Omental fat pad (tissue), 4 donors: ENCODE measurements around the gene HOMER2. TPM values are rescaled to one million over a fixed set of nuclear protein-coding genes. Genes with fewer than 3 reads are reported as not detected.

Experiments
- ATAC-seq: fragments of 150-250 bp; one replicate; pipeline ENCODE4 v1.9.1; 2016; ENCODE audit warnings: mild to moderate bottlenecking, moderate library complexity; ENCODE audit not compliant: low FRiP score
- DNase-seq: peaks from one replicate; pipeline ENCODE4 v3.0.0-alpha.2; 2019; ENCODE audit warnings: low spot score
- total RNA-seq, 4 donors: library from RNA; depleted of rRNA; stranded (reverse); fragments of >200 nt; gene quantifications; one replicate each; pipeline ENCODE4 v1.1.0, GENCODE V29; 2016
- TF ChIP-seq, protein P1 (sequence below), 3 donors: fragments of 450-650 bp; IDR thresholded peaks; one replicate each; pipeline ENCODE4 v1.5.1; 2016 to 2017; ENCODE audit warnings: antibody characterized with exemption in 3 of 3, mild to moderate bottlenecking in 3 of 3, moderate library complexity in 2 of 3

The HOMER2 gene
- total RNA-seq, 4 donors from 2014 or later = 4.0 to 7.1 (median 4.7) TPM

GRCh38 chr15:82914396-82914795 is 38.1 kb downstream of the HOMER2 start:
- TF ChIP-seq, protein P1, sequence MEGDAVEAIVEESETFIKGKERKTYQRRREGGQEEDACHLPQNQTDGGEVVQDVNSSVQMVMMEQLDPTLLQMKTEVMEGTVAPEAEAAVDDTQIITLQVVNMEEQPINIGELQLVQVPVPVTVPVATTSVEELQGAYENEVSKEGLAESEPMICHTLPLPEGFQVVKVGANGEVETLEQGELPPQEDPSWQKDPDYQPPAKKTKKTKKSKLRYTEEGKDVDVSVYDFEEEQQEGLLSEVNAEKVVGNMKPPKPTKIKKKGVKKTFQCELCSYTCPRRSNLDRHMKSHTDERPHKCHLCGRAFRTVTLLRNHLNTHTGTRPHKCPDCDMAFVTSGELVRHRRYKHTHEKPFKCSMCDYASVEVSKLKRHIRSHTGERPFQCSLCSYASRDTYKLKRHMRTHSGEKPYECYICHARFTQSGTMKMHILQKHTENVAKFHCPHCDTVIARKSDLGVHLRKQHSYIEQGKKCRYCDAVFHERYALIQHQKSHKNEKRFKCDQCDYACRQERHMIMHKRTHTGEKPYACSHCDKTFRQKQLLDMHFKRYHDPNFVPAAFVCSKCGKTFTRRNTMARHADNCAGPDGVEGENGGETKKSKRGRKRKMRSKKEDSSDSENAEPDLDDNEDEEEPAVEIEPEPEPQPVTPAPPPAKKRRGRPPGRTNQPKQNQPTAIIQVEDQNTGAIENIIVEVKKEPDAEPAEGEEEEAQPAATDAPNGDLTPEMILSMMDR (IDR thresholded peaks at IDR 0.05) = no peak
- ATAC-seq (no peak), DNase-seq (no peak)

DNA sequence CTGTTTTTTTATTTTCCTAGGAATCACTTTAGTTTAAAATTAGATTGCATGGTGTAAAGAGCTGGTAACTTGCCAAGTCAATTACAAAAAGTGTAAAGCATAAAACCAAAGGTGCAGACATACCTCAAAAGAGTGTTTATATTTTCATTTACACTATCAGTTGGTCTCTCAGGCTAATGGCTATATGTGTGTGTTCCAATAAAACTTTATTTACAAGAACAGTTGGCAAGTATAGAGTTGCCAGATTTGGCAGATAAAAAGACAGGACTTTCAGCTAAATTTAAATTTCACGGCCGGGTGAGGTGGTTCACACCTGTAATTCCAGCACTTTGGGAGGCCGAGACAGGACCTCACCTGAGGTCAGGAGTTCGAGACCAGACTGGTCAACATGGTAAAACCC is 41.1 kb downstream of the HOMER2 start:
- TF ChIP-seq, protein P1 (IDR thresholded peaks at IDR 0.05) = no peak
- no peak for DNase-seq
- ATAC-seq = no peak

- no peak for ATAC-seq
- TF ChIP-seq, protein P1 (IDR thresholded peaks at IDR 0.05) = no peak
- no peak for DNase-seq
Measured at GRCh38 chr15:82910721-82911120, 41.8 kb downstream of the HOMER2 start.

DNA sequence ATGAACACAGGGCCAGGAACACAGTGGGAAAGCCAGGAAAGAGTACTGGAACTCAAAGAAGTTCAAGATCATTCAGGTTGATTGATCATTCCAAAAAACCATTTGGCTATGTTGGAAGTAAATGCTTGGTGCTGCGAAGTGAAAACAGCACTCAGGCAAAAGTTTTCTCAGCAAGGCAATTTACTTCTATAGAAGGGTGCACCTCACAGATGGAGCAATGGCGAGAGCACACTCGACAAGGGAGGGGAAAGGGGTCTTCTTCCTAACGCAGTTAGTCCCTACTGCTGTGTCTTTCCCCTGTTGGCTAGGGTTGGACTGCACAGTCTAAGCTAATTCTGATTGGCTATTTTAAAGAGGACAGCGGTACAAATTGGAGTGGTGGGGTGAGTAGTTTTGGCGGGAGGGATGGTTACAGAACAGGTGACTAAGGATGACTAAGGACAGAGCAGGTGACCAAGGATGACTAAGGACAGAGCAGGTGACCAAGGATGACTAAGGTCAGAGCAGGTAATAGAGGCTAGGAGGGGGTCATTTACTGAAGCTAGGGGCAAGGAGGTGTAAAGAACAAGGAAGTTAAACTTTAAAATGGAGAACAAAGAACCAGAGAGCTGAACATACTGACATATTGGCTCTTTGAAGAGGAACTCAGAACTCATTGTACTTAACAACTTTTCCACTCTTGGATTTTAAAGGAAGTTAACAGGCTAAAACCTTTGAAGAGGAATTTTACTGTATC is 43.3 kb downstream of the HOMER2 start:
- TF ChIP-seq, protein P1 (IDR thresholded peaks at IDR 0.05) = no peak
- no peak for ATAC-seq
- DNase-seq = no peak

DNA sequence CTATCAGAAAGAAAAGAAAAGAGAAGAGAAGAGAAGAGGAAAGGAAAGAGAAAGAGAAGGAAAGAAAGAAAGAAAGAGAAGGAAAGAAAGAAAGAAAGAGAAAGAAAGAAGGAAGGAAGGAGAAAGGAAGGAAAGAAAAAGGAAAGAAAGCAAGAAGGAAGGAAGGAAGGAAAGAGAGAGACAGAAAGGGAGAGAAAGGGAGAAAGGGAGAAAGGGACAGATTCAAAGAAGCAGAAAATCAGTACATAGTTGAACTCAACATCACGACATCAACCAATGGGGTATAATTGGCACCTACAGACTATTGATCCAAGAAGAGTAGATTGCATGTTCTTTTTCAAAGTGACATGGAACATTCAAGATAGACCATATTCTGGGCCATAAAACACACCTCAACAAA is 45.2 kb downstream of the HOMER2 start:
- TF ChIP-seq, protein P1 (IDR thresholded peaks at IDR 0.05) = no peak
- DNase-seq = no peak
- ATAC-seq = no peak

DNA sequence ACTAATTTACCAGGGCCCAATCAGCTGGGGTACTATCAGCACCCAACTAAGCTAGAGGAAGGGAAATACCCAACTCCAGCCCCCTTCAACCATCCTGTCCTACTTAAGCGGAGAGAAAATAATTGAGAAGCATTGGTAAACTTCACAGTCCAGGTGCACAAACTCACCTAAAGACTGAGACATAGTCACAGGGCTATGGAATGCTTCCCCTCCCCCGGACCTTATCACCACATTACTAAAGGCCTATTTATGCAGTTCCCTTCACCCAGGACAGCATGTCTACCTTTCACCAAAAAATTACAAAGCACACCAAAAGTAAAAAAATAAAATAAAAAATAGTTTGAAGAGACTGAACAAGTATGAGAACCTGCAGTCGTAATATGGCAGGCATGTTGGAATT is 47.9 kb downstream of the HOMER2 start:
- TF ChIP-seq, protein P1 (IDR thresholded peaks at IDR 0.05) = no peak
- ATAC-seq (no peak), DNase-seq (no peak)

GRCh38 chr15:82903511-82903910 is 49.0 kb downstream of the HOMER2 start:
- ATAC-seq = no peak
- TF ChIP-seq, protein P1 (IDR thresholded peaks at IDR 0.05) = no peak
- no peak for DNase-seq
